ENCODE data around the gene COQ3.

Gene COQ3

DNA sequence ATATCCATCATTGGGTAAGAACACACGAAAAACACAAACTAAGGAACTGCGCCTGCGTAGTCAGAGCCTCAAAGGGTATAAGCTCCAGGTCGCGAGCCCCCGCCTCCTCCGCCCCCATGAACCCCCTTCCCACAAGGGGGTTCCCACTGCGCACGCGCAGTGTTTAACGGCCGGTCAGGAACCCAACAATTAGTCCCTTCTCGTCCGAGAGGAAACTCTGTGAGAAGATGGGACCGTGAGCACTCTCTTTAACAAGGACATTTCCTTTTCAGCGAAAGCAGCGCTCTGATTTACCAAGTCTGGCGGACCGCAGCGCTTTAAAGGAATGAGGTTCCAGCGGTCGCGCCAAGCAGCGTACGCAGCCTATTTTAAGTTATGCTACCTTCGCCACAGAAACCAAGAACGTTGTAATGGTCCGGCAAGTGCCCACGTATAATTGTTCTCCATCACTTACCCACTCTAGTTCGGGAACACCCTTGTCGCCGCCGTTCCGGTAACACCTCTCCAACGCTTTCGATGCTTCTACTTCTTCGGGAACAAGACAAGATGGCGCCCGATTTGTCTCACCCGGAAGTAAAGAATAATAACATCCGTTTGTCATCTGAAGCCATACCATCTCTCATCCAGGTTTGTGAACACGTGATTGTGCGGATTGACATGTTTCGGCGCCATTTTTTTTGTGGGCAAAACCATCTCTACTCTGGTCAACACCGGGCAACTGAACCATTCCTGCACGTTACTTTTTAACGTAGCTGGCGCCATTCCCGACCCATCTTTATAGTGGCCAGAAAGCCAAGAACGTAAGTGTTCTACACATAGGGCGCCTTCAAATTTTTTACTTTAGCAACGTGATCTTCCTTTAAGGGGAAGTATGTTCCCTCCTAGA is 31.0 kb upstream of the COQ3 start, which contains the start of gene PNISR:
PNISR (minus strand) TSS at position 548 of the 886 bp plus-strand sequence. CDS start 10,649 bp downstream, outside the sequence.
- H3K4ac ChIP-seq (ENCODE audit: low read depth in 1 of 2, low read length in 2 of 2) = peak within 1 kb of the TSS; percentile 99
- peak; percentile 99 for DNase-seq
- no peaks in the 10 kb centered on the region for H3K9me3 ChIP-seq (ENCODE audit: control insufficient read depth, low read length)
- H3K23ac ChIP-seq (ENCODE audit: low read length in 2 of 2) = peak within 1 kb of the TSS; percentile 63 to 90
- H2AFZ ChIP-seq (ENCODE audit: low read depth, low read length) = peak within 1 kb of the TSS; percentile 85
- H3K4me3 ChIP-seq (ENCODE audit: insufficient read depth in 1 of 2, low read depth in 1 of 2, low read length in 2 of 2) = peak within 1 kb of the TSS; percentile 85 to 99
- H3K4me2 ChIP-seq (ENCODE audit: low read length, poor library complexity, severe bottlenecking) = peak within 1 kb of the TSS; percentile 90
- peak within 1 kb of the TSS; percentile 97 for H2BK5ac ChIP-seq (ENCODE audit: low read depth, low read length, poor library complexity, severe bottlenecking)
- peak within 1 kb of the TSS in 1 of 2 experiments; percentile 59 for H2BK12ac ChIP-seq (ENCODE audit: low read length in 2 of 2)
- H4K91ac ChIP-seq (ENCODE audit: low read length) = peak within 1 kb of the TSS; percentile 98
- H3K18ac ChIP-seq (ENCODE audit: low read depth in 1 of 2, low read length in 2 of 2) = peak within 1 kb of the TSS; percentile 97 to 99
- H4K8ac ChIP-seq (ENCODE audit: low read length) = peak within 1 kb of the TSS; percentile 100
- H3K27ac ChIP-seq (ENCODE audit: low read length, poor library complexity, severe bottlenecking) = peak within 1 kb of the TSS; percentile 100
- H3K14ac ChIP-seq (ENCODE audit: low read length in 2 of 2) = peak within 1 kb of the TSS in 1 of 2 experiments; percentile 86
- peaks cover 12% of the 10 kb centered on the region for H3K4me1 ChIP-seq (ENCODE audit: control insufficient read depth, insufficient read depth, low read depth, low read length)
- peaks cover 6% of the 10 kb centered on the region for H3K79me1 ChIP-seq (replicated peaks; ENCODE audit: low read length, poor library complexity, severe bottlenecking)
- WGBS = under 1% methylated on average over 53 of the region's 53 CpGs
- peak within 1 kb of the TSS; percentile 100 for H3K9ac ChIP-seq (ENCODE audit: low read length)
- peak within 1 kb of the TSS; percentile 85 for H2BK120ac ChIP-seq (ENCODE audit: low read depth, low read length)
- H2AK5ac ChIP-seq (ENCODE audit: low read length, severe bottlenecking) = peak within 1 kb of the TSS; percentile 99
- H2BK15ac ChIP-seq (ENCODE audit: low read depth, poor library complexity, severe bottlenecking) = peak within 1 kb of the TSS; percentile 69
- H3K36me3 ChIP-seq (ENCODE audit: control insufficient read depth in 1 of 2, insufficient read depth in 2 of 2, low read depth in 1 of 2, low read length in 2 of 2) = peaks cover 3 to 30% of the 10 kb centered on the region in 2 experiments
- H3K27me3 ChIP-seq (ENCODE audit: control insufficient read depth in 1 of 2, insufficient read depth in 1 of 2, low read length in 2 of 2) = no peaks in the 10 kb centered on the region

DNA sequence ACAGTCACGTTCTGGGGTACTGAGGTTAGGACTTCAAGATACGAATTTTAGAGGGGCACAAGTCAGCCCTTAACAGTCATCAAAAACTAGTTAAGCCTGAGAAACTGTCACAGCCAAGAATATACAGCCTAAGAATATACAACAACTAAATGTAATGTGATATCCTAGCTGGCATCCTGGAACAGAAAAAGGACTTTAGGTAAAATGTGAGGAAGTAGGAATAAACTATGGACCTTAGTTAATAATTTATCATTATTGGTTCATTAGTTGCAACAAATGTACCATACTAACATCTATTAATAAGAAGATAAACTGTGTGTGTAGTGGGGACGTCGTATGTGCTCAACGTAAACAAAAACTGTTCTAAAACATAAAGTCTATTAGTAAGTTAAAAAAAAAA is 30.0 kb upstream of the COQ3 start:
- Histone ChIP-seq H2BK5ac (ENCODE audit: low read depth, low read length, poor library complexity, severe bottlenecking) (no peak overlapping the region), H2AK5ac (ENCODE audit: low read length, severe bottlenecking) (no peak overlapping the region), H3K4me2 (ENCODE audit: low read length, poor library complexity, severe bottlenecking) (peak overlapping the region; percentile 52), H3K23ac (ENCODE audit: low read length in 2 of 2) (no peak overlapping the region), H3K9ac (ENCODE audit: low read length) (peak overlapping the region; percentile 100), H2AFZ (ENCODE audit: low read depth, low read length) (no peak overlapping the region), H3K14ac (ENCODE audit: low read length in 2 of 2) (no peak overlapping the region), H3K9me3 (ENCODE audit: control insufficient read depth, low read length) (no peaks in the 10 kb centered on the region), H3K27me3 (ENCODE audit: control insufficient read depth in 1 of 2, insufficient read depth in 1 of 2, low read length in 2 of 2) (no peaks in the 10 kb centered on the region), H3K27ac (ENCODE audit: low read length, poor library complexity, severe bottlenecking) (no peak overlapping the region), H4K8ac (ENCODE audit: low read length) (no peak overlapping the region), H3K79me1 (replicated peaks; ENCODE audit: low read length, poor library complexity, severe bottlenecking) (peaks cover 6% of the 10 kb centered on the region), H3K4ac (ENCODE audit: low read depth in 1 of 2, low read length in 2 of 2) (no peak overlapping the region), H2BK12ac (ENCODE audit: low read length in 2 of 2) (no peak overlapping the region), H3K4me1 (ENCODE audit: control insufficient read depth, insufficient read depth, low read depth, low read length) (peaks cover 12% of the 10 kb centered on the region), H2BK15ac (ENCODE audit: low read depth, poor library complexity, severe bottlenecking) (no peak overlapping the region), H3K36me3 (ENCODE audit: control insufficient read depth in 1 of 2, insufficient read depth in 2 of 2, low read depth in 1 of 2, low read length in 2 of 2) (peaks cover 3 to 30% of the 10 kb centered on the region in 2 experiments), H3K4me3 (ENCODE audit: insufficient read depth in 1 of 2, low read depth in 1 of 2, low read length in 2 of 2) (peak overlapping the region in 1 of 2 experiments; percentile 99), H3K18ac (ENCODE audit: low read depth in 1 of 2, low read length in 2 of 2) (no peak overlapping the region), H2BK120ac (ENCODE audit: low read depth, low read length) (no peak overlapping the region), H4K91ac (ENCODE audit: low read length) (no peak overlapping the region)
- 86% methylated on average over 2 of the region's 5 CpGs for WGBS
- no peak for DNase-seq

DNA sequence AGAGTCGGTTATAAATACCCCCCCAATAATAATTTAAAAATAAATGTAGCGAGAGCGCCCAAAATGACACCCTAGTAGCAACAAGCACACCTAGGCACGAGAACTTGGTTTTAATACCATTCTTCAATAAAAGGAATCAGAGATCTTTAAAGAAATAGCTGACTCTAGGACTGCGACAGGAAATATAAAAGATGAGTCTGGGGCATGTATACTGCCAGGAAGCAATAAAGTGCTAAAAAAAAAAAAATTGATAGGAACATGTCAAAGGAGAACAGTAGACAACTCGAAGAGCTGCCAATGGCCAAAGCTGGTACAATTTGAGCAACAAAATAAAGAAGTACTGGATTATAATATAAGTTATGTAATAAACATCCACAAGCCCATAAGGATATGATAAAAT is 28.9 kb upstream of the COQ3 start:
- Histone ChIP-seq H4K91ac (ENCODE audit: low read length) (no peak overlapping the region), H3K36me3 (ENCODE audit: control insufficient read depth in 1 of 2, insufficient read depth in 2 of 2, low read depth in 1 of 2, low read length in 2 of 2) (peaks cover 3 to 26% of the 10 kb centered on the region in 2 experiments), H3K27me3 (ENCODE audit: control insufficient read depth in 1 of 2, insufficient read depth in 1 of 2, low read length in 2 of 2) (no peaks in the 10 kb centered on the region), H3K9me3 (ENCODE audit: control insufficient read depth, low read length) (no peaks in the 10 kb centered on the region), H3K4me2 (ENCODE audit: low read length, poor library complexity, severe bottlenecking) (no peak overlapping the region), H2AFZ (ENCODE audit: low read depth, low read length) (no peak overlapping the region), H2BK120ac (ENCODE audit: low read depth, low read length) (no peak overlapping the region), H3K9ac (ENCODE audit: low read length) (no peak overlapping the region), H3K4me1 (ENCODE audit: control insufficient read depth, insufficient read depth, low read depth, low read length) (peaks cover 11% of the 10 kb centered on the region), H3K4me3 (ENCODE audit: insufficient read depth in 1 of 2, low read depth in 1 of 2, low read length in 2 of 2) (peak overlapping the region in 1 of 2 experiments; percentile 99), H2BK15ac (ENCODE audit: low read depth, poor library complexity, severe bottlenecking) (no peak overlapping the region), H2AK5ac (ENCODE audit: low read length, severe bottlenecking) (no peak overlapping the region), H3K4ac (ENCODE audit: low read depth in 1 of 2, low read length in 2 of 2) (no peak overlapping the region), H3K18ac (ENCODE audit: low read depth in 1 of 2, low read length in 2 of 2) (no peak overlapping the region), H3K27ac (ENCODE audit: low read length, poor library complexity, severe bottlenecking) (no peak overlapping the region), H4K8ac (ENCODE audit: low read length) (no peak overlapping the region), H3K79me1 (replicated peaks; ENCODE audit: low read length, poor library complexity, severe bottlenecking) (peaks cover 5% of the 10 kb centered on the region), H3K23ac (ENCODE audit: low read length in 2 of 2) (no peak overlapping the region), H2BK5ac (ENCODE audit: low read depth, low read length, poor library complexity, severe bottlenecking) (no peak overlapping the region), H3K14ac (ENCODE audit: low read length in 2 of 2) (no peak overlapping the region), H2BK12ac (ENCODE audit: low read length in 2 of 2) (no peak overlapping the region)
- no peak for DNase-seq
- WGBS = 82% methylated on average over 1 of the region's 6 CpGs

Measured in mesenchymal stem cell (in vitro differentiated cells and primary cell).